HG03442 (cell line): Measurements from ENCODE around the gene C2CD5.
"Not testable (repeated sequence)": the region's sequence is repeated elsewhere in the genome, so short reads cannot be mapped to it uniquely, and the experiment has no call there.

Source experiments
- ATAC-seq: cut with Tn5 transposase; IDR thresholded peaks from one replicate; pipeline ENCODE4 v1.9.1; 2021; ENCODE audit warnings: mild to moderate bottlenecking, moderate library complexity; ENCODE audit not compliant: unreplicated experiment

Gene C2CD5

DNA sequence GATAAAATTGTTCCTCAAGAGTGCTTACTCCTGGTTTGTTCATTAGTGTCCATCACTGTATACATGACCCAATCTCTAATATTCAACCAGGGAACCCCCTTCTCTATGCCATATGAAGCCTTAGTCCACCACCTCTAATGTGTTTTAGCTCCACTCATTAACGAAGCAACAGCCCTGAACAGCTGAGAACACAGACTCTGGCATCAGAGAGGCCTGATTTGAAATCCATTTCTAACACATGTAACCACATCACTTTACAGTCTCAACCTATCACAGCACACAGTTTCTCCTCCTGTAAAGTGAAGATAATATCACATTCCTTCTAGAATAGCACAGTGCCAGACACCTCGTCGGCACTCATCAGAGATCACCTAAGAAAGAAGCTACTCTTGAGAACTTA, 64.3 kb downstream of the C2CD5 start:
- ATAC-seq = no peak

DNA sequence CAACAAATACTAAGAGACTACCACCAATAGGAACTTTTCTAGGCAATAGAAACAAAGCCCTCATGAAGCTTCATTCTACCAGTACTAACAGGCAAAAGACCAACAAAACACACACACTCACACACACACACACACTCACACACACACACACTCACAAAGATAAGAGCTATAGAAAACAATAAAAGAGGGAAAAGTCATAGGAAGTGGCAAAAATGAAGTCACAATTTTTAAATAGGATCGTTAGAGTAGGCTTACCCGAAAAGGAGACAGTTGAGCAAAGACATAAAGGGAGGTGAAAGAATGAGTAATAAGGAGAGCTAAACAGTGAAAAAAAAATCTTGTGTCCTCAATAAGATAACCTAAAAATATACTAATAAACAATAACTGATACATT, 66.5 kb downstream of the C2CD5 start:
- ATAC-seq = peak; percentile 66

DNA sequence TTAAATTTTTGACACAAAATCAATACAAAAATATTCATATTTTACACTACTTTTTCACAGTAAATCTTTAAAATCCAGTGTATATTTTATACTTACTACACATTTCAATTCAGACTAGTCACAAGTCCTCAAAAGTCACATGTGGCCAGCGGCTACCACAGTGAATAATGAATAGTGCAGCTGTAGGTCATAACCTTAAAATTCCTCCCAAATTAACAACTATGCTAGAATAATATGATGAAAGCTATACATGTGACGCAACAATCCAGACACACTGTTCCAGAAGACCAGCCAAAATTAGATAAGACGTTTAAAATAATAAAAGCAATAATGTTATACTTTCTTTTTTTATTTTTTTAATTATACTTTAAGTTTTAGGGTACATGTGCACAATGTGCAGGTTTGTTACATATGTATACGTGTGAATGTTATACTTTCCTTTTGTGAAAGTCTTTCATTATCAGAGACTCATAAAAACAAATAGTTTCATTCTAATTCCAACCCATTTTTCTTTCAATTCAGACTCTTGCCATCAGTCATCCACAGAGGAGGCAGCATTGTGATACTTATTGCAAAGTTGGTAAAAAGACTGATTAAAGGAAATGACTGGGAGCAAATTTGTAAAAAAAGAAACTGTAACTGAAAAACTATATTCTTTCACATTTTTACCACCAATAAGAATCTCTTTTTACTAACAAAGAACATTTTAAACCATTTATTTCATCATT, 67.0 kb downstream of the C2CD5 start:
- no peak for ATAC-seq

DNA sequence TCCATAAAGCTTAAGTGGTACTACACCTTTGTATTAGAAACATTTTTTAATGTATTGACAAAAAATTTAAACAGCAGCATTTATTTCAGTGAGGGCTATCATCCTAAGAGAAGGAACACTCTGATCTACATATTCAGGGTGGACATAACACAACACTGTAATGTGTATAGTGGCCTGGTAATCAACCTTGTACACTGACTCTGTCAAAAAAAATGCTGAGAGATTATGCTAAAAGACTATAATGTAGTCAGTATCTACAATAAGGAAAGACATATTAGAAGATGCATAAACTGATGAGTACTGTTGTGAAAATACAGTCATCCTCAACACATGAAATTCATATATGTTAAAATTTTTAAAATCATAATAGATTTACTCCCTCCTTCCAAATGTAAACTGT, 68.2 kb downstream of the C2CD5 start:
- ATAC-seq = no peak

DNA sequence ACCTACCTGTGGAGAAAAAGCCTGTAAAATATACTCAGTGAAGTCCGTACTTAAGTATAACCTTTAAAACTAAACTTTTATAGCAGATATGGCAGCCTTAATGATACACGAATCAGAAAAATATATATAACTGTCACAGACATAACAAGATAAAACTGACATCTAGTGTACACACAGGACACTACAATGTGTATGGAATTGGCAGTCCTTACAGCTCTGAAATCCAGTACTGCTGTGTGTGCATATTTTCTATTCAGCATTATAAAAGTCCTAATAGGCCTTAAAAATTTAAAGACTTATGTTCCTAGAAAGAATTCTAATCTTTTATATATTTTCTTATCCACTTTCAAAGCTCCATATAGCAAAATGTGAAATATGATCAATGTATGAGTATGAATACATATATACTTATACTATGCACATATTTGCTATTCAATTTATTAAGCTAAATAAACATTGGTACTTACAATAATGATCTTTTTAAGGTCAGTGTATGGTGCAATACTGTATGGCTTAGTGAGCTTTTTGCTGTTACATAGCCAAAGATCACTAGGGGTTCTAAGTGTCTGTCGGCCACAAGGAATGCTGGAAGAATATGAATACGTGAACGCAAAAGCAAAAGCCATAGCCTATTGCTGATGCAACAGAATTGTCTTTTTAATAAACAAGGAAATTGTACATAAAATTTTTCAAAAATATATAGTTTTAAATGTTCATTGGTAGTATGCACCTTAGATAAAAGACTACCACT, 69.2 kb downstream of the C2CD5 start:
- ATAC-seq = no peak

DNA sequence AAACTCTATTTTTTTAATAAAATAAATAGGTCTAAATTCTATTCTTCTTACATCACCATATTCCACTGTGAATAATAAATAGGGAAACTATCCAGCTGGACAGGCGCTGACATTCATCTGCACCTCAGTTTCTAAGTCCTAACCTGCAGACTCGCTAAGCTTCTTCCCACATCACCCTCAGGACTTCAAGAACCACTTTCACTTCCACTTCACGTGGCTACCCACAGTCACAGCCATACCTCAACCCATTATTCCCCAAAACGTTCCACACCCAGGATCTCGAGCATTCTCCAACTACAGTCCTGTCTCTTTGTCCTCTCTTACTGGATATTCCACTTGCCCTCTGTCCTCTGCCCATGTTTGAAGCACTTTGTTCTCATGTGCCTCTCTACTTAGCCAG, 71.1 kb downstream of the C2CD5 start:
- ATAC-seq = peak; percentile 65

DNA sequence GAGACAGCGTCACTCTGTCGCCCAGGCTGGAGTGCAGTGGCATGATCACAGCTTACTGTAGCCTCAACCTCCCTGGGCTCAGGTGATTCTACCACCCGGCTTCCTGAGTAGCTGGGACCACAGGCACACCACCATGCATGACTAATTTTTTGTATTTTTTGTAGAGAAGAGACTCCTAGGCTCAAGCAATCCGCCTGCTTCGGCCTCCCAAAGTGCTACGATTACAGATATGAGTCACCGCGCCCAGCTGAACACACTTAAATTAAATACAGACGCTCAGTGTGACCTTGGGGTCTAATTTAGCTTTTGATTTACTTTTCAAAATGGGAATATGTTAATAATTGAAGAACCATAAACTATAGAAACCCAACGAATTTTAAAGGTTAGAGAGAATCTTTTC, 77.2 kb downstream of the C2CD5 start:
- no peak for ATAC-seq

DNA sequence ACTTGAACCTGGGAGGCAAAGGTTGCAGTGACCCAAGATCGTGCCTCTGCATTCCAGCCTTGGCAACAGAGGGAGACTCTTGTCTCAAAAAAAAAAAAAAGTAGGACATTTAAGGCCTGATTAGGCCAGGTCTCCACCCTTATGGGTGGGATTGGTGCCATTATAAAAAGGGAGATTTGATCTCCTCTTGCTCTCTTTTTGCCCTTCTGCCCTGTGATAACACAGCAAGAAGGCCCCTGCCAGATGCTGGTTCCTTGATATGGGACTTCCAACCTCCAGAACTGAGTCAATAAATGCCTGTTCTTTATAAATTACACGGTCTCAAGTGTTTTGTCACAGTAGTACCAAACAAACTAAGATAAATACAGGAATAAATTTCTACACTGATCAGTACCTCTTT, 81.0 kb downstream of the C2CD5 start:
- no peak for ATAC-seq

DNA sequence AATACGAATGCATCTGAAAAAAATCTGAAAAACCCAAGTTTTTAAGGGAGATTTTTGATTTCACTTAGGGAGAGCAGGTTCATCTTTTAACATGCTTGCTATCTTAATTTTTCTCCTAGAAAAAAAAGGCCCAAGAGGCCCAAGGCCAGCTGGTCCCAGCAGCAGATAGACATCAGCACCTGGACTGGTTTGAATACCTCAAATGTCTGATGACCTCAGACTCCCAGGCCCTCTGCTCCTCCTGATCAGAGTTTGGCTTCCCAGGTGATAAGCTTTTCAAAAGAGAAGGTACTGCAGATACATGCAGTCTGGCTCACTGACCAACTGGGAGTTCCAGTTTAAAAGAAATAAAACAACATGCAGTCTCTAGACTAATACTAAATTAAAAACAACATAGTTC, 82.6 kb downstream of the C2CD5 start:
- ATAC-seq = no peak

DNA sequence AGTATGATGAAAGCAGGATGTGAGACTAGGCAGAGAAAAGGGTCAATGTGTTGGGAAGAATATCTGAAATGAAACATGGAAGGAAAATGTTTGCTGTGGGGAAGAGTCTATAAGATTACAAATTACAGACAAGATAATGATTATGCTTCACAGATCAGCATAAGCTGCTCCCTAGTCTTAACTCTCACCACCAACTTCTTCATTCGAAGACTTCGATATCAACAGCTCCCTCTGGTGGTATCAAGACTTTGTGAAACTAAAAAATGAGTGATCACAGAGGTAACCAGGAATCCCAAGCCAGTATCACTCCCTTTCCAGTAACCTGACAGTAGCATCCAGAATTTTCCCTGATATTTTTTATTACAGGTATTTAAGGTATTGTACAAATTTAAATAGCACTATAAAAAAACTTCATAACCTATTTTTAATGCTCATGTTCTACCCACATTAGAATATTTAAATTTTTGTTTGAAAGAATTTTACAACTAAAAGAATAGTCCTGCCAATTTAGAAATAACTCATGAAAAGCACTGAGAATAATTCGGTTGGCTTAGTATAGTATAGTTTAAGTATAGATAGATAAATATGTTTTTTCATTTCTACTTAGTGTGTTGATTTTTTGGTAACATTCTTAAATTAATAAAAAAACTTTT, 84.4 kb downstream of the C2CD5 start:
- peak; percentile 54 for ATAC-seq

DNA sequence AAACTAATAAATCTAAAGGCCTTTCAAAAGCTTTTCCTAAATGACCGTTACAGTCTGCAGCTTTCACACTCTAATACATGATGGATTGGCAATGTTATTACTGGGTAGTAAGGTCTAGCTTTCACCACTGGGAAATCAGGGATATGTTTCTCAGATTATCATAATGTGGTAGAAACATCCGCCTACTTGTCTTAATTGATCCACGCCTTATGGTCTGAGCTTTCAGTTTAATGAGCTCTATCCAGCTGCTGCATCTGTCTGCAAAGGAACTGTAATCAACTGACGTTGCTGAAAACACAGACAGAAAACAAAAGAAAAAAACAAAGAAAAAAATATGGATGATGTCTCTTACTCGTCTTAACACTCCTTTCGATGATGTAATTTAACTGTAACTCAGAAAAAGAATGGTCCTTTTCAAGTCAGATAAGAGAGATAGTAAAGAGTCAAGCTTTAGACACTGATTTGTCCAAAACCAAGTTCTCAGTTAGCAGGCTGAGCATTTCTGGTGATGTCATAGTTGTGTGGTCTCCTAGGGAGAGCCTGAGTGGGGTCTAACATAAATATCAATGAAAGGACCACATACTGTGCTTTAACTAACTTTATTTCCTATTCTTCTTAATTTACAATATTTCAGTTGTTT, 85.9 kb downstream of the C2CD5 start:
- no peak for ATAC-seq

DNA sequence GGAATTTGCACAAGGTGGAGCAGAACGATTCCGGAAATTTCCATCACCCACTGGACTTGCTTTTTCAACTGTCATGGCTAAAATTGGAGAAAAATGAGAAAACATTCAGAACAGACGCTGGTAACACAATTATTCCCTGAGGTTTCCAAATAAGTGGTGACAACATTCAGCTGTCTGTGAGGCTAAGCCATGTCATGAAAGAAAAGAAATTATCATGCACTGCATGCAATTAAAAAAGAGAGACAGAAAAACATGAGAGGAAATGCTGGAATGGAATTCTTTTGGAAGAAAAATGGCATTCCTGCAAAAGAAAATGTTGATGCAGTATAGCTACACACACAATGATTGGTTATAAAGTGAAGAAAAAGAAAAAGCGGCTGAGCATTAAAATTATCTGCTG, 87.3 kb downstream of the C2CD5 start:
- ATAC-seq = no peak

DNA sequence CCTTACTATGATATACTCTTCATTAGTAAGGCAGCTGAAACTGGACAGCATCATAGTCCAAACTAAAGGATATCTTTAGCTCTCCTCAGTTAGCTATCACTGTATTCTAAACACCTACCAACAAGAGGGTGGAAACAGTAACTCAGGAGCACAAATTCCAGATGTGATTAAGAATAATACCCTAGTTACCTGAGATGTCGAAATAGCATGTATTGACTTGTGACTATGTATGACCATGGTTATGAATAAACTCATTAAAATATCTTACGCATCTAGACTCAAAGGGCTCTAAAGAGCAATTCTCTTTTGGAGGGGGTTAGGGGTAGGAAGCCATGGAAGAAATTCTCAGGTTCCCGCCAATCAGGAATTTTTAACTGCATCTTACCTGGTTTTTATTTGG, 90.8 kb downstream of the C2CD5 start:
- ATAC-seq = no peak

DNA sequence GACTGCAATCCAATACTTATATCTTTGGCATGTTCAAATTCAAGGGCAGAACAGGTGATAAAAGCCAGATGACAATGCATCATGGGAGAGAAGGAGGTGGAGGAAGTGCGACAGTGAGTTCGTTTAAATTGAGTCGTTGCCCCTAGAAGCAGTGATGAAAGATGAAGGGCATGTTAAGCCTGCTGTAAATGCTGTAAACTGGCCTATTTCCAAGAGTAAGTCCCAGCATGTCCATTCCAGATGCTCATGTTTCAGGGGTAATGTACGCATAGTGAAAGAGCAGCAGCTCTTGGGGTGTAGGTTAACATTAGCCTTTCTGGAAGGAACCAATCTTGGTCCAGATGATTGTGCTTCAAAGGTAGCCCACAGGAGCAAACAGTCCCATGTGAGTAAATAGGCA, 97.1 kb downstream of the C2CD5 start:
- ATAC-seq = no peak

DNA sequence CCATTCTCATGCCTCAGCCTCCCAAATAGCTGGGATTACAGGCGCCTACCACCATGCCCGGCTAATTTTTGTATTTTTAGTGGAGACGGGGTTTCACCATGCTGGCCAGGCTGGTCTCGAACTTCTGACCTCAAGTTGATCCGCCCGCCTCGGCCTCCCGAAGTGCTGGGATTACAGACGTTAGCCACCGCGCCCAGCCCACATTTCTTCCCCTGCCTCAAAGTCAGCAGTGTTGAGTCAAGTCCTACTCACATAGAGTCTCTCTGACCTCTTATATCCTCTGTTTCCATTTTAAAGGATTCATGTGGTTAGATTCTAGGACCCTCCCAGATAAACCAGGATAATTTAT, 100.1 kb downstream of the C2CD5 start:
- ATAC-seq = not testable (repeated sequence)

DNA sequence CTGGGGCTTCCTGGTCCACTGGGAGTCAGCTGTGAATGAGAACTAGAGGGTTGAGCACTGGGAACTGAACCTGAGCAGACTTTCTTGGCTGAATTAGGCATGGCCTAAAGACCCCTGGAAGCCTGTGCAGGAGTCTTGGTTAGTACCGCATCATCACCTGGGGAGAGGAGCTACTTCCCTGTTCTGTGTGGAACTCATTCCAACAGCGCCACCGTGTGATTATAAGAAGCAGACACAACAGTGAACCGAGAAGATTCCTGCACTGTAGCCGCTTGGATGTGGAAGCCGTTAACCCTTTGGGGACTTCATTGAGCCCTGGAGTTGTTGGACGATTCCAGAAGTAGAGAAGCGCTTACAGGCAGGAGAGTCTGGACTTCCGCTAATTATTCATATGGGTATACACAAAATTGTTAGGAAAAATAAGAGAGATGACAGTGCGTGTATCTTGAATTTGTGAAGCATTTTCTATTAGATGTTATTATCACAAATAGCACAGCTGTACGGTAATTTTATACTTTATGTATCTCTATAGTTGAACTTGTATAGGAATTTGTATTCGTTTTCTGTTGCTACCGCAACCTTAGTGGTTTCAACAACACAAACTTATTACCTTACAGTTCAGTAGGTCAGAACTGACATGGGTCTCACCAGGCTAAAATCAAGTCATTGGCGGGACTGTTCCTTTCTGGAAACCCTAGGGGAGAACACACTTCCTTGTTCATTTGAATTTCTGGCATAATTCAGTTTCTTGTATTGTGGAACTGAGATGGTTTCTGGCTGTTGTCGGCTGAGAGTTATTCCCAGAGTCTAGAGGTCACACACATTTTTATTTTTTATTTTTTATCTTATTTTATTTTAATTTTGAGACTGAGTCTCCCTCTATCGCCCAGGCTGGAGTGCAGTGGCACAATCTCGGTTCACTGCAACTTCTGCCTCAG, 100.7 kb downstream of the C2CD5 start:
- peak; percentile 99 for ATAC-seq

DNA sequence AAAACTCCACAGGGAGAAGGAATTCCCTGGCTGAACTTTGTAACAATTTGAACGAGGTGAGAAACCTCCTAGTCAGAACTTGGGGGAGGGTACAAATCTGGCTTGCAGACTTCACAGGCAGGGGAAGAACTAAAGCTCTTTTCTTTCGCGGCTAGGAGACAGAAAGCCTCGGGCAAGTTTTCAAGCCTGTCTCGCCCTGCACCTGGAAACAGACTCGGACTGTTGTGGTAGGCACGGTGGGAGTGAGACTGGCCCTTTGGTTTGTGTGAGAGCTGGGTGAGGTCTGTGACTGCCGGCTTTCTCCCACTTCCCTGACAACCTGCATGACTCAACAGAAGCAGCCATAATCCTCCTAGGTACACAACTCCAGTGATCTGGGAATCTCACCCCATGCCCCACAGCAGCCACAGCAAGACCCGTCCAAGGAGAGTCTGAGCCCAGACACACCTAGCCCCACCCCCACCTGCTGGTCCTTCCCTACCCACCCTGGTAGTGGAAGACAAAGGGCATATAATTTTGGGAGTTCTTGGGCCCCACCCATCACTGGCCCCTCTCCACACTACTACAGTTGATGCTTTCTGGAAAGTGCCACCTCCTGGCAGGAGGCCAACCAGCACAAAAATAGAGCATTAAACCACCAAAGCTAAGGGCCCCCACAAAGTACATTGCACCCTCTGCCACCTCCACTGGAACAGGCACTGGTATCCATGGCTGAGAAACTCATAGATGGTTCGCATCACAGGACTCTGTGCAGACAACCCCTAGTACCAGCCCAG, 107.1 kb downstream of the C2CD5 start:
- no peak for ATAC-seq

DNA sequence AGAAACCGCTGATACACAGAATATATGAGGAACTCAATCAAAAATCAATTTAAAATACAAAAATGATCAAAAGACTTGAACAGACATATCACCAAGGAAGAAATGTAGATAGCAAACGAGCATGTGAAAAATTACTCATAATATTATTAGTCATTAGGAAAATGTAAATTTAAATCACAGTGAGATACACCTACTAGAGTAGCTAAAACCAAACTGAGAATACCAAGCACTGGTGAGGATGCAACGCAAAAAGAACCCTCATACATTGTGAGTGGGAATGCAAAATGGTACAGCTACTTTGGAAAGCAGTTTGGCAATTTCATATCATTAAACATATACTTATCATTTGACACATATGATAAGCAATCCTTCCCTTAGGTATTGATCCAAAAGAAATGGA, 108.8 kb downstream of the C2CD5 start:
- no peak for ATAC-seq

DNA sequence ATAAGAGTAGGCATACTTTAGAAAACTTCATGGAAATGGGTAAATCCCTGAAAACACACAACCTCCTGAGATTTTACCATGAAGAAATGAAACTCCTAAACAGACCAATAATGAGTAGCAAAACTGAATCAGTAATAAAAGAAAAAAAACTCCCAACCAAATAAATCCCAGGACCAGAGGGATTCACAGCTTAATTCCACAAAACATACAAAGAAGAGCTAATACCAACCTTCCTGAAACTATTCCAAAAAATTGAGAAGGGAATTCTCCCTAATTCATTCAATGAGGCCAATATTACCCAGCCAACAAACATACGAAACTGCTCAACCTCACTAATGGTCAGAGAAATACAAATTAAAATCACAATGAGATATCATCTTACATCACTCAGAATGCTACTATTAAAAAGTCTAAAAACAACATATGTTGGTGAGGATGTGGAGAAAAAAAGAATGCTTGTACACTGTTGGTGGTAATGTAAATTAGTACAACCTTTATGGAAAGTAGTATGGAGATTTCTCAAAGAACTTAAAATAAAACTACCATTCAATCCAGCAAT, 112.6 kb downstream of the C2CD5 start:
- no peak for ATAC-seq

DNA sequence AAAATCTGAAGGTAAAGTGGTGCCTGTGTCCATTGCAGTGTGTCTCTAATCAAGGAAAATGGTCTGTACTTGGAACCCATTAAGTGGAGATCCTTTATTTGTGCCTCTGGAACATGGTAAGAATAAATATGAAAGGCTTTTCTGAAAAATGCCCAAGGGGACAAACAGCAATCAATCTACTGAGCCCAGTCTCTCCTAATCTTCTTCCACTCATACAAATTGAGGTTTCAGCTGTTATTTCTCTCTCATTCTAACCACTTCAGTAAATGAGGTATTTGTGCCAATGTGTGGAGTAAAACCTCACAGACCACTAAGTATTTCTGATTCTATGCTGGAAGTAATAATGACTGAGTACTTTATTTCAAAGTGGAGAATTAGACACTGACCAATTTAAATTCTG, 127.5 kb downstream of the C2CD5 start:
- ATAC-seq = no peak
